Activated naive CD8-positive, alpha-beta T cell treated with anti-CD3 and anti-CD28 coated beads, Interleukin-2, amount 10 ng/mL, durations not matched to agents 7 days and 5 days (primary cell): ENCODE measurements around the gene CCDC134. TPM values are rescaled to one million over a fixed set of nuclear protein-coding genes. Genes with fewer than 3 reads are reported as not detected.
"Not testable (repeated sequence)": the region's sequence is repeated elsewhere in the genome, so short reads cannot be mapped to it uniquely, and the experiment has no call there.

Experiments
- ATAC-seq: fragments of 150-1000 bp; cut with Tn5 transposase; one replicate; pipeline ENCODE4 v1.10.0; 2021; ENCODE audit warnings: low read depth, moderate library complexity
- POLR2A ChIA-PET: fragments of 350-600 bp; sonication (Branson Sonifier 250); formaldehyde crosslinking; loops from one replicate; lab custom pipeline; 2021; ENCODE audit warnings: antibody characterized with exemption; lab: Charles Lee
- DNase-seq: peaks from one replicate; pipeline ENCODE4 v3.0.0; 2021
- H3K27ac Mint-ChIP-seq: one replicate; pipeline ENCODE4 v1.8.0; 2022; ENCODE audit warnings: mild to moderate bottlenecking, mixed read lengths
- H3K27me3 Mint-ChIP-seq: one replicate; pipeline ENCODE4 v1.8.0; 2022; ENCODE audit warnings: mild to moderate bottlenecking, moderate library complexity, mixed read lengths
- H3K36me3 Mint-ChIP-seq: one replicate; pipeline ENCODE4 v1.8.0; 2021; ENCODE audit warnings: mild to moderate bottlenecking, mixed read lengths
- H3K4me1 Mint-ChIP-seq: one replicate; pipeline ENCODE4 v1.8.0; 2021; ENCODE audit warnings: mixed read lengths
- H3K4me3 Mint-ChIP-seq: one replicate; pipeline ENCODE4 v1.8.0; 2022; ENCODE audit warnings: mild to moderate bottlenecking, moderate library complexity, mixed read lengths
- H3K9me3 Mint-ChIP-seq: one replicate; pipeline ENCODE4 v1.8.0; 2021; ENCODE audit warnings: mixed read lengths
- total RNA-seq, 2 experiments: library from RNA; stranded (reverse); gene quantifications; one replicate each; pipeline ENCODE4 v1.2.3, GENCODE V29; 2021

Gene CCDC134
- total RNA-seq, 2 experiments from 2014 or later: 28.2 to 29.2 TPM

GRCh38 chr22:41832553-41833368 is 32.3 kb downstream of the CCDC134 start, which contains the start of gene SREBF2:
TSS of gene SREBF2 (plus strand) at chr22:41833105. CDS start at chr22:41833271, 166 bp downstream.
- POLR2A ChIA-PET: interaction anchor here (0.6 to 9.3 kb wide), 16 partner anchors 10 to 546 kb away, joined by 3 to 90 read pairs (median 4); partner anchors contain the start of genes CCDC134, CENPM, MEI1 and PMM1
- no peaks in the 10 kb centered on the region for H3K9me3 Mint-ChIP-seq
- H3K4me3 Mint-ChIP-seq: peak within 1 kb of the TSS; percentile 97
- peaks cover 35% of the 10 kb centered on the region for H3K36me3 Mint-ChIP-seq
- peak within 1 kb of the TSS; percentile 99 for H3K27ac Mint-ChIP-seq
- ATAC-seq: peak; percentile 97
- DNase-seq: peak; percentile 97
- peaks cover 32% of the 10 kb centered on the region for H3K4me1 Mint-ChIP-seq
- no peaks in the 10 kb centered on the region for H3K27me3 Mint-ChIP-seq

- DNase-seq (peak; percentile 75), ATAC-seq (peak; percentile 4)
- peaks cover 34% of the 10 kb centered on the region for H3K4me1 Mint-ChIP-seq
- no peaks in the 10 kb centered on the region for H3K27me3 Mint-ChIP-seq
- H3K36me3 Mint-ChIP-seq: peaks cover 39% of the 10 kb centered on the region
- peak overlapping the region; percentile 78 for H3K27ac Mint-ChIP-seq
- H3K4me3 Mint-ChIP-seq: peak overlapping the region; percentile 97
- POLR2A ChIA-PET: interaction anchor here (0.6 to 9.3 kb wide), 15 partner anchors 9 to 547 kb away, joined by 3 to 90 read pairs (median 5); partner anchors contain the start of genes CCDC134, CENPM, MEI1 and PMM1
- no peaks in the 10 kb centered on the region for H3K9me3 Mint-ChIP-seq
Observed at GRCh38 chr22:41833369-41834004, 33.0 kb downstream of the CCDC134 start.

GRCh38 chr22:41834005-41834944 is 33.8 kb downstream of the CCDC134 start:
- no peak for DNase-seq
- Mint-ChIP-seq H3K4me1 (peaks cover 39% of the 10 kb centered on the region), H3K9me3 (no peaks in the 10 kb centered on the region), H3K36me3 (peaks cover 46% of the 10 kb centered on the region), H3K27me3 (no peaks in the 10 kb centered on the region), H3K27ac (peak overlapping the region; percentile 78), H3K4me3 (peak overlapping the region; percentile 97)
- no peak for ATAC-seq
- POLR2A ChIA-PET: interaction anchor here (1.0 to 9.3 kb wide), 5 partner anchors 10 to 112 kb away, joined by 3 to 90 read pairs (median 10); partner anchors contain the start of genes CCDC134 and CENPM

GRCh38 chr22:41835462-41835861 is 35.0 kb downstream of the CCDC134 start:
- Mint-ChIP-seq H3K4me1 (peaks cover 42% of the 10 kb centered on the region), H3K36me3 (peaks cover 48% of the 10 kb centered on the region)
- POLR2A ChIA-PET: interaction anchor here (9.3 kb wide), 1 partner anchor 36 kb away, joined by 90 read pairs; the partner anchor contains the start of gene CCDC134
- not testable (repeated sequence) for ATAC-seq, H3K27me3 Mint-ChIP-seq, H3K9me3 Mint-ChIP-seq, H3K27ac Mint-ChIP-seq, H3K4me3 Mint-ChIP-seq, DNase-seq

GRCh38 chr22:41836551-41836950 is 36.1 kb downstream of the CCDC134 start:
- H3K27ac Mint-ChIP-seq: no peak overlapping the region
- H3K4me1 Mint-ChIP-seq: peaks cover 43% of the 10 kb centered on the region
- H3K36me3 Mint-ChIP-seq: peaks cover 45% of the 10 kb centered on the region
- H3K4me3 Mint-ChIP-seq: no peak overlapping the region
- POLR2A ChIA-PET: interaction anchor here (0.6 to 9.3 kb wide), 4 partner anchors 16 to 1294 kb away, joined by 3 to 90 read pairs (median 4); partner anchors contain the start of gene CCDC134
- no peaks in the 10 kb centered on the region for H3K27me3 Mint-ChIP-seq
- no peaks in the 10 kb centered on the region for H3K9me3 Mint-ChIP-seq
- ATAC-seq (no peak), DNase-seq (no peak)

GRCh38 chr22:41838842-41839618 is 38.6 kb downstream of the CCDC134 start:
- no peaks in the 10 kb centered on the region for H3K27me3 Mint-ChIP-seq
- H3K4me3 Mint-ChIP-seq: no peak overlapping the region
- POLR2A ChIA-PET: interaction anchor here (0.6 to 0.9 kb wide), 4 partner anchors 23 to 1784 kb away, joined by 3 to 5 read pairs (median 4); no protein-coding TSS in a partner anchor
- no peak for DNase-seq
- ATAC-seq: no peak
- H3K4me1 Mint-ChIP-seq: peaks cover 39% of the 10 kb centered on the region
- no peaks in the 10 kb centered on the region for H3K9me3 Mint-ChIP-seq
- H3K27ac Mint-ChIP-seq: peak overlapping the region; percentile 2
- peaks cover 39% of the 10 kb centered on the region for H3K36me3 Mint-ChIP-seq

- Mint-ChIP-seq H3K9me3 (no peaks in the 10 kb centered on the region), H3K27me3 (no peaks in the 10 kb centered on the region), H3K4me3 (no peak overlapping the region), H3K36me3 (peaks cover 36% of the 10 kb centered on the region), H3K27ac (no peak overlapping the region), H3K4me1 (peaks cover 35% of the 10 kb centered on the region)
- POLR2A ChIA-PET: no interaction called here
- no peak for DNase-seq
- ATAC-seq: no peak
Observed at GRCh38 chr22:41840216-41840615, 39.7 kb downstream of the CCDC134 start.

GRCh38 chr22:41841085-41841712 is 40.7 kb downstream of the CCDC134 start:
- POLR2A ChIA-PET: no interaction called here

GRCh38 chr22:41842996-41843970 is 42.8 kb downstream of the CCDC134 start:
- POLR2A ChIA-PET: interaction anchor here (1.1 to 1.6 kb wide), 3 partner anchors 9 to 42 kb away, joined by 4 to 5 read pairs (median 4); partner anchors contain the start of genes CCDC134 and SREBF2
- H3K4me3 Mint-ChIP-seq: no peak overlapping the region
- no peak for ATAC-seq
- H3K27ac Mint-ChIP-seq: no peak overlapping the region
- peaks cover 19% of the 10 kb centered on the region for H3K36me3 Mint-ChIP-seq
- no peaks in the 10 kb centered on the region for H3K9me3 Mint-ChIP-seq
- DNase-seq: no peak
- H3K27me3 Mint-ChIP-seq: no peaks in the 10 kb centered on the region
- H3K4me1 Mint-ChIP-seq: peaks cover 30% of the 10 kb centered on the region

More at GRCh38 chr22:41841085-41841712, 40.7 kb downstream of the CCDC134 start:
- H3K27me3 Mint-ChIP-seq: no peaks in the 10 kb centered on the region
- DNase-seq (no peak), ATAC-seq (no peak)
- H3K4me1 Mint-ChIP-seq: peaks cover 33% of the 10 kb centered on the region
- peaks cover 31% of the 10 kb centered on the region for H3K36me3 Mint-ChIP-seq
- H3K4me3 Mint-ChIP-seq: no peak overlapping the region
- H3K9me3 Mint-ChIP-seq: no peaks in the 10 kb centered on the region
- no peak overlapping the region for H3K27ac Mint-ChIP-seq

GRCh38 chr22:41844036-41844435 is 43.6 kb downstream of the CCDC134 start:
- no peak overlapping the region for H3K4me3 Mint-ChIP-seq
- H3K9me3 Mint-ChIP-seq: no peaks in the 10 kb centered on the region

More at GRCh38 chr22:41844036-41844435, 43.6 kb downstream of the CCDC134 start:
- H3K36me3 Mint-ChIP-seq: peaks cover 15% of the 10 kb centered on the region
- DNase-seq (no peak), ATAC-seq (no peak)
- H3K4me1 Mint-ChIP-seq: peaks cover 30% of the 10 kb centered on the region
- no peaks in the 10 kb centered on the region for H3K27me3 Mint-ChIP-seq
- POLR2A ChIA-PET: interaction anchor here (0.7 to 1.2 kb wide), 3 partner anchors 10 to 318 kb away, joined by 3 to 5 read pairs (median 4); partner anchors contain the start of gene CCDC134
- H3K27ac Mint-ChIP-seq: no peak overlapping the region
